H1 (cell line): Measurements from ENCODE around the gene PTPRD. TPM values are rescaled to one million over a fixed set of nuclear protein-coding genes. Genes with fewer than 3 reads are reported as not detected.

ENCODE experiments used
- CBX8 ChIP-seq: fragments of 300-800, 300-1000 bp; sonication (generic); IDR thresholded peaks from 2 replicates; pipeline ENCODE4 v1.7.1; 2016; ENCODE audit warnings: low read depth, low read length, borderline replicate concordance
- CHD7 ChIP-seq: fragments of 300-600 bp; sonication (generic); IDR thresholded peaks from 2 replicates; pipeline ENCODE4 v1.7.1; 2012; ENCODE audit warnings: low read length, moderate library complexity, mild to moderate bottlenecking, inconsistent platforms; ENCODE audit not compliant: insufficient replicate concordance
- MAFK ChIP-seq: IDR thresholded peaks from 2 replicates; pipeline ENCODE4 v1.6.1; 2012; ENCODE audit warnings: low read depth, mild to moderate bottlenecking, improper control_type of control experiment, low read length
- TEAD4 ChIP-seq: IDR thresholded peaks from 2 replicates; pipeline ENCODE4 v1.6.1; 2012; ENCODE audit warnings: low read depth, low read length, inconsistent platforms, mixed read lengths
- polyA plus RNA-seq, 7 experiments: library from polyadenylated mRNA; depleted of rRNA in 3 of 7; stranded (reverse) in 5 of 7; unstranded in 2 of 7; fragments of >200 nt in 5 of 7; fragments of 200-250 nt in 2 of 7; gene quantifications; 1 replicate in 5 of 7; 2 replicates in 1 of 7; 4 replicates in 1 of 7; pipeline versions ENCODE4 v1.2.1 to v1.2.3, GENCODE V29; 2011 to 2013; ENCODE audit warnings: missing spikeins in 2 of 7, mixed read lengths in 2 of 7
- total RNA-seq: library from RNA; stranded (reverse); fragmentation: NEBNext Ultra II Directional; extraction: Animal tissue kit (Norgen Biotek cat#: 25700); gene quantifications from 2 replicates; pipeline ENCODE4 v1.2.1, GENCODE V29; 2021

The PTPRD gene
- total and polyA plus RNA-seq, 2 of the 8 experiments (the other 6 are each of a cell fraction or from before 2014, with no cell fraction given): 17.2 to 77.0 TPM

- TF ChIP-seq CHD7 (no peak), TEAD4 (no peak), CBX8 (no peak), MAFK (no peak)
Observed at GRCh38 chr9:10251490-10251889, 361.3 kb downstream of the PTPRD start (continued).
